GM12878 (cell line): Measurements from ENCODE around the gene MSI2. TPM values are rescaled to one million over a fixed set of nuclear protein-coding genes. Genes with fewer than 3 reads are reported as not detected.

Source experiments
- ATAC-seq: fragments of 200-7000 bp; cut with Tn5 transposase; 3 replicates; pipeline ENCODE4 v1.9.1; 2020; ENCODE audit warnings: mild to moderate bottlenecking, moderate library complexity
- BruUV-seq: library from RNA; stranded (reverse); fragments of 400-500 nt; replicated peaks from 2 replicates; lab custom pipeline; 2021; lab: Mats Ljungman, UMichigan
- CTCF ChIA-PET: fragments of 300-600 bp; sonication (Branson Sonifier 250); formaldehyde crosslinking; extraction: SDS; loops from one replicate; lab custom pipeline; 2021; ENCODE audit warnings: inconsistent platforms; lab: Yijun Ruan, JAX
- POLR2A ChIA-PET: fragments of 350-600 bp; formaldehyde crosslinking; extraction: SDS; loops from one replicate; lab custom pipeline; 2021; ENCODE audit warnings: inconsistent platforms; lab: Charles Lee
- RAD21 ChIA-PET: fragments of 300-600 bp; sonication (Branson Sonifier 250); formaldehyde crosslinking; loops from one replicate; lab custom pipeline; 2023; ENCODE audit warnings: antibody characterized with exemption; ENCODE audit not compliant: unreplicated experiment; lab: Charles Lee
- SMC1A ChIA-PET: fragments of 300-600 bp; sonication (Branson Sonifier 250); formaldehyde crosslinking; loops from one replicate; lab custom pipeline; 2023; ENCODE audit not compliant: unreplicated experiment, uncharacterized antibody; lab: Charles Lee
- DNase-seq: peaks from one replicate; pipeline ENCODE4 v3.0.0-alpha.2; 2011; ENCODE audit warnings: low read depth, low spot score
- FAIRE-seq: peaks from 3 replicates; lab custom pipeline; 2011; peaks lifted over from hg19 to GRCh38; lab: Jason Lieb, UNC
- H2AFZ ChIP-seq: 2 replicates; pipeline ENCODE4 v1.6.0; 2011; ENCODE audit warnings: low read depth, low read length, control low read depth; ENCODE audit not compliant: control insufficient read depth
- H3K27ac ChIP-seq: 2 replicates; pipeline ENCODE4 v1.5.1; 2011; ENCODE audit warnings: control low read depth; ENCODE audit not compliant: control insufficient read depth, insufficient read depth
- H3K27me3 ChIP-seq, 2 experiments: replicated peaks in 1 of 2; 2 replicates each; pipeline versions ENCODE4 v1.6.0 to v1.6.1; 2011; ENCODE audit warnings: low read length in 1 of 2; ENCODE audit not compliant: control insufficient read depth in 2 of 2, insufficient read depth in 2 of 2
- H3K36me3 ChIP-seq, 2 experiments: 2 replicates each; pipeline ENCODE4 v1.5.1; 2011; ENCODE audit warnings: low read length in 1 of 2; ENCODE audit not compliant: control insufficient read depth in 2 of 2, insufficient read depth in 2 of 2
- H3K4me1 ChIP-seq: 2 replicates; pipeline ENCODE4 v1.6.1; 2011; ENCODE audit warnings: mild to moderate bottlenecking, low read length, moderate library complexity, mixed read lengths; ENCODE audit not compliant: control insufficient read depth, insufficient read depth
- H3K4me2 ChIP-seq: 2 replicates; pipeline ENCODE4 v1.6.0; 2011; ENCODE audit warnings: control low read depth; ENCODE audit not compliant: control insufficient read depth, insufficient read depth
- H3K4me3 ChIP-seq: fragments of 200-600 bp; sonication (generic); 2 replicates; pipeline ENCODE4 v1.5.1; 2016
- H3K79me2 ChIP-seq: 2 replicates; pipeline ENCODE4 v1.6.0; 2011; ENCODE audit warnings: low read length; ENCODE audit not compliant: control insufficient read depth, insufficient read depth
- H3K9ac ChIP-seq: 2 replicates; pipeline ENCODE4 v1.8.0; 2011; ENCODE audit warnings: low read length, control low read depth, mixed read lengths; ENCODE audit not compliant: control insufficient read depth, insufficient read depth
- H3K9me3 ChIP-seq: replicated peaks from 3 replicates; pipeline ENCODE4 v1.5.1; 2011; ENCODE audit warnings: mild to moderate bottlenecking, low read length; ENCODE audit not compliant: control insufficient read depth, insufficient read depth
- H4K20me1 ChIP-seq: 2 replicates; pipeline ENCODE4 v1.6.0; 2011; ENCODE audit not compliant: control insufficient read depth, insufficient read depth
- ESRRA ChIP-seq: IDR thresholded peaks from 2 replicates; pipeline ENCODE4 v1.6.1; 2012; ENCODE audit warnings: mild to moderate bottlenecking, low read length, improper control_type of control experiment
- FOXK2 ChIP-seq: fragments of 450-650 bp; IDR thresholded peaks from 2 replicates; pipeline ENCODE4 v1.6.1; 2017; ENCODE audit warnings: mild to moderate bottlenecking, moderate library complexity
- IRF4 ChIP-seq: IDR thresholded peaks from 2 replicates; pipeline ENCODE4 v1.6.1; 2011; ENCODE audit warnings: low read depth, low read length
- NKRF ChIP-seq: fragments of 450-650 bp; conservative IDR thresholded peaks from 2 replicates; pipeline ENCODE4 v1.6.1; 2017; ENCODE audit warnings: mild to moderate bottlenecking, moderate library complexity
- NRF1 ChIP-seq: conservative IDR thresholded peaks from 2 replicates; pipeline ENCODE4 v1.6.1; 2011; ENCODE audit warnings: mild to moderate bottlenecking, low read depth, low read length, improper control_type of control experiment
- PML ChIP-seq: IDR thresholded peaks from 2 replicates; pipeline ENCODE4 v1.6.1; 2012; ENCODE audit warnings: low read length, inconsistent platforms
- POLR2AphosphoS5 ChIP-seq: IDR thresholded peaks from 2 replicates; pipeline ENCODE4 v1.6.1; 2011; ENCODE audit warnings: mild to moderate bottlenecking, low read length, inconsistent platforms
- RBBP5 ChIP-seq: fragments of 200-600 bp; sonication (generic); conservative IDR thresholded peaks from 2 replicates; pipeline ENCODE4 v1.6.1; 2016
- SIX5 ChIP-seq: IDR thresholded peaks from 2 replicates; pipeline ENCODE4 v1.6.1; 2011; ENCODE audit warnings: mild to moderate bottlenecking, low read depth, low read length, moderate library complexity; ENCODE audit not compliant: severe bottlenecking
- SMC3 ChIP-seq: IDR thresholded peaks from 2 replicates; pipeline ENCODE4 v1.6.1; 2011; ENCODE audit warnings: low read length, improper control_type of control experiment, borderline replicate concordance
- SUZ12 ChIP-seq: fragments of 200-600 bp; sonication (generic); IDR thresholded peaks from one replicate; pipeline ENCODE4 v1.6.1; 2018; ENCODE audit warnings: antibody characterized with exemption, mild to moderate bottlenecking; ENCODE audit not compliant: unreplicated experiment
- WRNIP1 ChIP-seq: IDR thresholded peaks from 2 replicates; pipeline ENCODE4 v1.6.1; 2011; ENCODE audit warnings: low read depth, low read length, improper control_type of control experiment, borderline replicate concordance
- ZBTB11 ChIP-seq: fragments of 450-650 bp; formaldehyde crosslinking; IDR thresholded peaks from 2 replicates; pipeline ENCODE4 v1.5.0; 2022; ENCODE audit warnings: mild to moderate bottlenecking, missing genetic modification characterization
- ZNF217 ChIP-seq: fragments of 450-650 bp; IDR thresholded peaks from 2 replicates; pipeline ENCODE4 v1.6.1; 2017; ENCODE audit warnings: antibody characterized with exemption, mild to moderate bottlenecking
- ZSCAN29 ChIP-seq: fragments of 450-650 bp; IDR thresholded peaks from 2 replicates; pipeline ENCODE4 v1.6.1; 2017; ENCODE audit warnings: mild to moderate bottlenecking, moderate library complexity
- WGBS: methylation state at CpG from one replicate; pipeline ENCODE4 v1.1.6; 2016; ENCODE audit warnings: low lambda C conversion rate; ENCODE audit not compliant: insufficient replicate concordance, insufficient coverage; ENCODE audit errors: missing lambda C conversion rate; 5-methylcytosine and 5-hydroxymethylcytosine counted together
- in situ Hi-C: fragments of 300-500 bp; cut with MboI; formaldehyde crosslinking; loops from 9 replicates; pipeline ENCODE4 v1.14.3; 2018; ENCODE audit warnings: mixed read lengths
- intact Hi-C: fragments of 100-400 bp; cut with micrococcal nuclease; formaldehyde crosslinking; loops from one replicate; pipeline ENCODE4 v1.14.2; 2022; ENCODE audit not compliant: unreplicated experiment
- polyA plus RNA-seq, 11 experiments: library from polyadenylated mRNA; depleted of rRNA in 4 of 11; unstranded in 6 of 11; stranded (reverse) in 5 of 11; fragments of >200 nt; fragmentation: Nextera tagmentation in 4 of 11; fragmentation: Illumina TruSeq in 1 of 11; extraction: Ambion mirVana in 4 of 11; extraction: Trizol in 1 of 11; gene quantifications; 1 replicate in 1 of 11; 2 replicates in 10 of 11; pipeline versions ENCODE4 v1.2.1 to v1.2.3, GENCODE V29; 2011 to 2016; ENCODE audit warnings: inconsistent platforms in 2 of 11, missing spikeins in 2 of 11, low read depth in 1 of 11
- total RNA-seq, 4 experiments: library from RNA; depleted of rRNA in 3 of 4; stranded (reverse); fragments of >200 nt in 3 of 4; fragmentation: Illumina TruSeq in 1 of 4; extraction: Trizol in 1 of 4; gene quantifications; 2 replicates each; pipeline versions ENCODE4 v1.2.1 to v1.2.3, GENCODE V29; 2013 to 2021
- TF ChIP-seq, protein P1 (sequence below): fragments of 150-350 bp; IDR thresholded peaks from 2 replicates; pipeline ENCODE4 v1.6.1; 2014; ENCODE audit warnings: mild to moderate bottlenecking, low read depth, low read length

Gene MSI2
- total and polyA plus RNA-seq, 10 of the 15 experiments (the other 5 are each of a cell fraction or from before 2014, with no cell fraction given): 6.1 to 76.1 (median 42.0) TPM

DNA sequence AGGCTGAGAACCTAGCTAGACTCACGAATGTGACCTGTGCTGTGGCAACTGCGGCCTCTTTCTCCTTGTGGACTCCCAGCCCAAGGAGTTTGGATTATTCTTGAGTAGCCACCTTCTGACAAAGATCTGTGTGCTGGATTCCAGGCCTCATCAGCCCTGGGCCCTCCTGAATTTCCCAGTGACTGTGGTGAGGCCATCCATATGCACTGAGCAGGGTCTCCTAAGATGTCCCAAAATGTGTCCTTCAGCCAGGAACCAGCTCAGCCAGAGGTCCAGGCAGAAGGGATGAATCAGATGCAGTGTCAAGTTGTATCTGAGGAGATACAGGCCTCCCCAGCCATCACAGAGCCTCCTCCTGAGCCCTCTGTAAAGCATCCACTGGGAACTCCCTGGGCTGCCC, 364.3 kb downstream of the MSI2 start:
- Histone ChIP-seq H2AFZ (no peak overlapping the region), H3K4me2 (no peak overlapping the region), H3K9me3 (no peaks in the 10 kb centered on the region; the same call in 2 of the 3 replicates), H3K27me3 (no peaks in the 10 kb centered on the region), H3K79me2 (no peaks in the 10 kb centered on the region), H3K9ac (no peak overlapping the region), H3K4me1 (peaks cover 32% of the 10 kb centered on the region), H3K4me3 (no peak overlapping the region), H4K20me1 (no peaks in the 10 kb centered on the region; the same call in 1 of the 2 replicates), H3K27ac (no peak overlapping the region), H3K36me3 (peaks cover 8 to 12% of the 10 kb centered on the region in 2 experiments)
- SMC1A ChIA-PET: interaction anchor here (1.6 kb wide), 1 partner anchor 9 kb away, joined by 3 read pairs; no protein-coding TSS in a partner anchor
- RAD21 ChIA-PET: no interaction called here
- ATAC-seq (no peak), DNase-seq (no peak), FAIRE-seq (no peak)
- TF ChIP-seq IRF4 (no peak), ZNF217 (no peak), FOXK2 (no peak), ZBTB11 (CRISPR knock-in tag) (no peak), POLR2AphosphoS5 (no peak), PML (no peak), SMC3 (no peak), NKRF (no peak), WRNIP1 (no peak), RBBP5 (no peak), ESRRA (no peak), ZSCAN29 (no peak), SIX5 (no peak), NRF1 (no peak), SUZ12 (no peak)
- TF ChIP-seq, protein P1, sequence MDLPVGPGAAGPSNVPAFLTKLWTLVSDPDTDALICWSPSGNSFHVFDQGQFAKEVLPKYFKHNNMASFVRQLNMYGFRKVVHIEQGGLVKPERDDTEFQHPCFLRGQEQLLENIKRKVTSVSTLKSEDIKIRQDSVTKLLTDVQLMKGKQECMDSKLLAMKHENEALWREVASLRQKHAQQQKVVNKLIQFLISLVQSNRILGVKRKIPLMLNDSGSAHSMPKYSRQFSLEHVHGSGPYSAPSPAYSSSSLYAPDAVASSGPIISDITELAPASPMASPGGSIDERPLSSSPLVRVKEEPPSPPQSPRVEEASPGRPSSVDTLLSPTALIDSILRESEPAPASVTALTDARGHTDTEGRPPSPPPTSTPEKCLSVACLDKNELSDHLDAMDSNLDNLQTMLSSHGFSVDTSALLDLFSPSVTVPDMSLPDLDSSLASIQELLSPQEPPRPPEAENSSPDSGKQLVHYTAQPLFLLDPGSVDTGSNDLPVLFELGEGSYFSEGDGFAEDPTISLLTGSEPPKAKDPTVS: no peak
- WGBS: 100% methylated on average over 2 of the region's 2 CpGs
- in situ Hi-C loops: no loop called here
- intact Hi-C loops: no loop called here
- CTCF ChIA-PET: interaction anchor here (1.5 kb wide), 1 partner anchor 23 kb away, joined by 4 read pairs; no protein-coding TSS in a partner anchor
- BruUV-seq: no TSS peak
- POLR2A ChIA-PET: no interaction called here
